ENCODE data around the gene IRF2BP2. TPM values are rescaled to one million over a fixed set of nuclear protein-coding genes. Genes with fewer than 3 reads are reported as not detected.

Gene IRF2BP2
- total RNA-seq, 4 donors from 2014 or later: 121 to 149 (median 137) TPM

DNA sequence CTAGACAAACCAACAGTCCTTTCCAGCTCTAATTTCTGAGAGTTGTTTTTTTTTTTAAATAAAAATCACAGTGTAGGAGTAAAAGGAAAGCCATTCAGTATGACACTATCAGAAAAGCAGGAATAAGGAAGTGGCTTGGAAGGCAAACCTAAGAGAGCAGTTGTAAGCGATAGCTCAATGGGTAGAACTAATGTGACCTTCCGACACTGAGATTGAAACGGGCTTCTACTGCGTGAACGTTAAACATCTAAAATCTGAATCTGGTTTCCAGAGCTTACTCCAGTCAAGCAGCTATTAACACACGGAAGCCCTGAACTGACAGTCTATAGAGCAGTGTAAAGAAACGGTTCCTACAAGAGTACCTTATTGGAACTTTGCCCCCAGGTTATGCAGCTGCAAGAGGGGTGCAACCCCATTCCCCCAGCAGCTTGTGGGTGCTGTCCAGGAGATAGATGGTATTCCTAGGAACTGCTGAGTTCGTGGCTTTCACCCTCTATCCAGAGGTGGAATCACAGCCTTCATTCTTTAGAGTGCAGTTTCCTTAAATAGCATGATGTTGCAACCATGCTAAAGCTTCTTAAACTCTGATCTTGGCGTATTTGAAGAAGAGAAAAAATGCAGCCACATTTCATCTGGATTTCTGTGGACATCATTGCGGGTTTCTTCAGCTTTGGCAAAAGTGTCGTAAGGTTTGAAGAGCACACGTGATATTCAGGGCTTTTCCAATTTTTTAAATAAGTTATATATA lies 3.3 kb upstream of the IRF2BP2 start:
- TF ChIP-seq CTCF (IDR thresholded peaks at IDR 0.05) (no peak), POLR2A (IDR thresholded peaks at IDR 0.05) (no peak)
- intact Hi-C loops (cut with DNase I; ENCODE audit: low total_unique reads): loop anchor here (5.0 kb wide), 1 partner anchor 109 kb away; no protein-coding TSS in a partner anchor

GRCh38 chr1:234612352-234613127 lies 2.6 kb upstream of the IRF2BP2 start:
- TF ChIP-seq POLR2A (IDR thresholded peaks at IDR 0.05) (no peak), CTCF (IDR thresholded peaks at IDR 0.05) (peak in 1 of 3 donors; percentile 32)
- DNase-seq (ENCODE audit: low spot score in 2 of 2): peak; percentile 94 to 98
- WGBS, 2 donors: 0 to 1% methylated on average over 20 of the region's 20 CpGs
- no peak overlapping the region for H3K4me3 ChIP-seq (ENCODE audit: low read depth, poor library complexity, severe bottlenecking)
- intact Hi-C loops (cut with DNase I; ENCODE audit: low total_unique reads): loop anchor here (5.0 kb wide), 1 partner anchor 110 kb away; no protein-coding TSS in a partner anchor

More for the DNA sequence above, 3.3 kb upstream of the IRF2BP2 start:
- H3K4me3 ChIP-seq (ENCODE audit: low read depth, poor library complexity, severe bottlenecking): no peak overlapping the region
- WGBS, 2 donors: 10 to 11% methylated on average over 12 of the region's 12 CpGs
- peak in 1 of 2 donors; percentile 81 for DNase-seq (ENCODE audit: low spot score in 2 of 2)

DNA sequence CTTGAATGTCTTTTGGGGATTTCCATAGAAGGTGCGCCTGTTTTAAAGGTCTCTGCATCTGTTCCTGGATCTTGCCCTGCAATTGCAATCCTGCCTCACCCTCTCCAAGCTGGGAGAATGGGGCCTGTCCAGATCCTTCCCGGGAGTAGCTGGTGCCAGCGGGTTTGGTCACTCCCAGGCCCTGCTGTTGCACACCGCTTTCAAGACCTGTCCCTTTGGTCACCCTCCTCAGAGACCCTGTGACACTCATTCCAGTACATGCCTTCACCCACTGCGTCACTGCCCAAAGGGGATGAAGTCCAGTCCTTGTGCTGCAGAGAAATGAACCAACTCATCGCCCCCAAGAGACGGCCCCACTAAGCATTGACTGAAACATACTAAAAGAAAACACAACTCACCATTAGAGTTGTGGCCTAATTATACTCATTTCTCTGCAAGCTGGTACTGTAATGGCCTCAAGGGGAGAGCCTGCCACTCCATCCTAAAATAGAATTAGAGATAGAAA lies 1.9 kb upstream of the IRF2BP2 start:
- TF ChIP-seq CTCF (IDR thresholded peaks at IDR 0.05) (no peak), POLR2A (IDR thresholded peaks at IDR 0.05) (no peak)
- WGBS, 2 donors: 28 to 42% methylated on average over 7 of the region's 7 CpGs
- DNase-seq (ENCODE audit: low spot score in 2 of 2): peak in 1 of 2 donors; percentile 88
- no peak overlapping the region for H3K4me3 ChIP-seq (ENCODE audit: low read depth, poor library complexity, severe bottlenecking)
- intact Hi-C loops (cut with DNase I; ENCODE audit: low total_unique reads): loop anchor here (5.0 kb wide), 1 partner anchor 110 kb away; no protein-coding TSS in a partner anchor

DNA sequence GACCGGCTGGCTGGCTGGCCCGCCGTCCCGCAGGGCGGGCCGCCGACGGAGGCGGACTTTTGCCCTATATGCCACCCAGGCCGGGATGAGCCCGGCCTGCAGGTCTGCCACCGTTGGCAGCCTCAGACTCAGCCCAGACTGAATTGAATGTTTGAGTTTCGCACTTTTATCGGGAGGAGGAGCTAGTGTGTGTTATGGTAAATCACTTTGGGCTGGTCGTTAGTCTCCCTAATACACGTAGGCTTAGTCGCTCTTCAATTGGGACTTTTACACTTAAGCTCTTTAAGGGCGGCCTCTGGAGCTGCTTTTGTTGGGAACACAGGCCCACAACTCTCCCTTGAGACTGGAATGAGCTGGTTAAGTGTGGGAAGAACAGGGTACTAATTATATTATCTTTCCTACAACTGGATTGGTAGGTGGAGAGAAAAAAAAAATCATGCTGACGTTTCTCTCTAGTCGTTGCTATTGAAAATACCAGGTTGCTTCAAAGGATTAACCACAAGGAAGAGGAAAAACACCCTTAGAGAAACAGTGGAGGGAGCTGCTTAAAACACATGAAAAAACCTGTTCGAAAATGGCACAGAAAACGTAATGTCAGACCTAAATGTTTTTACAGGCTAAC lies 1.4 kb upstream of the IRF2BP2 start:
- intact Hi-C loops (cut with DNase I; ENCODE audit: low total_unique reads): loop anchor here (5.0 kb wide), 1 partner anchor 111 kb away; no protein-coding TSS in a partner anchor
- TF ChIP-seq POLR2A (IDR thresholded peaks at IDR 0.05) (peak in 1 of 2 donors; percentile 14), CTCF (IDR thresholded peaks at IDR 0.05) (no peak)
- no peak overlapping the region for H3K4me3 ChIP-seq (ENCODE audit: low read depth, poor library complexity, severe bottlenecking)
- peak in 1 of 2 donors; percentile 59 for DNase-seq (ENCODE audit: low spot score in 2 of 2)
- WGBS, 2 donors: 1 to 3% methylated on average over 17 to 22 of the region's 22 CpGs

GRCh38 chr1:234610666-234611224 lies 767 bp upstream of the IRF2BP2 start:
- intact Hi-C loops (cut with DNase I; ENCODE audit: low total_unique reads): loop anchor here (5.0 kb wide), 1 partner anchor 112 kb away; no protein-coding TSS in a partner anchor
- 0 to 1% methylated on average over 30 to 43 of the region's 71 CpGs for WGBS, 2 donors
- DNase-seq (ENCODE audit: low spot score in 2 of 2): peak; percentile 92 to 99
- no peak for TF ChIP-seq CTCF (IDR thresholded peaks at IDR 0.05)
- TF ChIP-seq POLR2A (IDR thresholded peaks at IDR 0.05): peak in 1 of 2 donors; percentile 89
- peak overlapping the region; percentile 41 for H3K4me3 ChIP-seq (ENCODE audit: low read depth, poor library complexity, severe bottlenecking)

All from lower leg skin (tissue), 4 donors.